T follicular helper cell (primary cell): ENCODE results near the gene ABHD12.

ENCODE experiments used
- DNase-seq: peaks from one replicate; pipeline ENCODE4 v3.0.0-alpha.2; 2020; ENCODE audit warnings: low read depth

Gene ABHD12

DNA sequence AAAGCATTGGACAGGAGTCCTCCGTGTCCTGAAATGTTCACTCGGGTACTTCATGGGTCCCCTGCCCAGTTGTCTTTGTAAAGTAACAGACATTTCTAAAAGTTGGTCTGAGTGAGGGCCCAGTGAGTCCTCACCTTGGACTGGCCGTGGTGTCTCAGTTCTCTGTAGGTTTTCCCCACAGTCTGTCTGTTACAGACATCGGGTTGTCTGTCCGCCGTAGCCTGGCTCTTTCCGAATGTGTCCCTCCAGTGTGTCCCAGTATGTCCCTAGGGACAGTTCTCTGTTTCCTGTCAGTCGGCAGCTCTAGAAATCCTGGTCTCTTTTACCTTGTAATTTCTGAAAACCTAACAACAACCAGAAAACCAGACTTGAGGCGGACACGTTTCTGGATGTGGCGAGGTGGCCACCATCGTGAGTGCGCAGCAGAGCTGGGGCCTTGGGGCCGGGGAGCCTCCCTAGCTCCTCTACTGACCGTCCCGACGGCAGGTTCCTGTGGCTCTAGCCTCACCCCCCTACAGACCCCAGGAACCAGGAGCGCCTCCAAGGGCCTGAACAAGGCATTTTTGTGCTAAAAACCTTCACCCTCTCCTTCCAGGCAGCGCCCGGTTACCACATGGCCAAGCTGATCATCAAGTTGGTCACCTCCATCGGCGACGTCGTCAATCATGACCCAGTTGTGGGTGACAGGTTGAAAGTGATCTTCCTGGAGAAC is 100.6 kb downstream of the ABHD12 start:
- no peak for DNase-seq

DNA sequence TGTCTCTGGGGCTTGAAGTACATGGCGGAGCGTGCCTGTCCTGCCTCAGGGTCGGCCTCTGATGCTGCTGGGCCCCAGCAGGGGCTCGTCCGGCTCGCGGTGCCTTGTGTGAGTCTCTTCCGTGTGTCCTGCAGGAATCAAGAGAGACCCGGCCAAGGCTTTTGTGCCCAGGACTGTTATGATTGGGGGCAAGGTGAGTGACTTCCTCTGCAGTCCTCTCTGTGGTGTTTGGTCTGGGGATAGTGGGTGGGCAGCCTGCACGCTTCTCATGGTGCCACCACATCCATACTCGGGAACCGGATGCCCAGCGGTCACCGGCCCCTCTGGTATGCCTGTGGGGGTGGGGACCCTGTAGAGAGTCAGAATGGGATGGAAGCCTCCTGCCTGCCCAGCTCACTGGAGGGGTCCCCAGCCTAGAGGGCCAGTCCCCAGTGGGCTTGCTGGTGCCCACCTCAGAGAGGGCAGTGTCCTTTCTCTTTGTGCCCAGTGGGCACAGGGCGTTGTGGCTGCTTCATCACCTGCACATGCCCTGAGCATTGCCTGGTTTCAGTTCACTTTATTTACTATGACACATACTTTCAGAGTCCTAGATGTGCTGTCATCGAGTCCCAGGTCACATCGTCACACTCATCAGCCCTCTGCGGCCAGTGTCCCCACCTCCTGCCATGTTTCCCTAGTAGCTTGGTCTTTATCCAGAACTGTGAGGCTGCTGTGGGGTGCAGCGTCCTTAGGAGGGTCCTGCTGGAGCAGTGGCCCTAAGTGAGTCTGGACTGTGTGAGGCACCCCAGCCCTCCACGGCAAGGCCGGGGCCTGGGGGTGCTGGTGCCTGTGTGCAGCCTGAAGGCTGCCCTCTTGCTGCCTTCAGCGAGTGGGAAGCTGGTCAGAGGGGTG is 102.1 kb downstream of the ABHD12 start:
- no peak for DNase-seq

DNA sequence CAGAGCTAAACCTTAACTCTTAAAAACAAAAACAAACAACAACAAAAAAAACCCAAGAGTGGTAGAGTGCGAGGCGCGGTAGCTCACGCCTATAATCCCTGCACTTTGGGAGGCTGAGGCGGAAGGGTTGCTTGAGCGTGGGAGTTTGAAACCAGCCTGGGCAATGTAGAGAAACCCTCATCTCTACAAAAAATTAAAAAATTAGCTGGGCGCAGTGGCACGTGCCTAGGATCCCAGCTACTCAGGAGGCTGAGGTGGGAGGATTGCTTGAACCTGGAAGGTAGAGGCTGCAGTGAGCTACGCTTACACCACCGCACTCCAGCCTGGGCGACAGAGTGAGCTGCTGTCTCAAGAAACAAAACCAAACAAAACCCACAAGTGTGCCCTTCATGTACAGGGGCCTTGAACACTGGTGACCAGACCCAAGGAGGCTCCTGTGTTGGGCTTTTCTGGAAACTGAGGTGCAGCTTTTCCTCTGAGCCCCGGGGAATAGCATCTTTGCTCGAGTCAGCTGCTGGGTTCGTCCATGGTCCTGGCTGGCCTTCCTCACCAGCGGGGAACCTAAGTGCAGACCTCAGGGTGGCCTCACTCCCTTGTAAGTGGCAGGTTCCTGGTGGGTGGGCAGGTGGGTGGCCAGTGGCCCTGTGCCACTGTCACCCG is 102.9 kb downstream of the ABHD12 start:
- no peak for DNase-seq

DNA sequence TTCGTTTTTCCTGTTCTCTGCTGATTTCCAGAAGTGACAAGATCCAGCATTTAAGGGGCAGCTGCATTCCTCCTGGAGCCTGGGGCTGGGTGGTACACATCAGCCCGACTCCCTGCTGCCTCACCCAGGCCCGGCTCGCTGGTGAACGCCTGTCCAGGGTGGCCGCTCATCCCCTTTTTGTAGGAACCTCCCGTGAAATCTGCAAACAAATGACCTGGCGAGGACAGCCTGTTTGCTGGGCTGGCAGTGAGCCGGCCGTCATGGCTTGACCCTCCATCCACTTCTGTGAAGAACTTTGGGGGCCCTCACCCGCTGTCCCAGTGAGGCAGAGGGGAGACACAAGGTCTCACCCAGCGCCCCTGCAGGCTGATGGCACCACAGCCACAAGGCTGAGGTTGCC is 103.7 kb downstream of the ABHD12 start:
- no peak for DNase-seq

DNA sequence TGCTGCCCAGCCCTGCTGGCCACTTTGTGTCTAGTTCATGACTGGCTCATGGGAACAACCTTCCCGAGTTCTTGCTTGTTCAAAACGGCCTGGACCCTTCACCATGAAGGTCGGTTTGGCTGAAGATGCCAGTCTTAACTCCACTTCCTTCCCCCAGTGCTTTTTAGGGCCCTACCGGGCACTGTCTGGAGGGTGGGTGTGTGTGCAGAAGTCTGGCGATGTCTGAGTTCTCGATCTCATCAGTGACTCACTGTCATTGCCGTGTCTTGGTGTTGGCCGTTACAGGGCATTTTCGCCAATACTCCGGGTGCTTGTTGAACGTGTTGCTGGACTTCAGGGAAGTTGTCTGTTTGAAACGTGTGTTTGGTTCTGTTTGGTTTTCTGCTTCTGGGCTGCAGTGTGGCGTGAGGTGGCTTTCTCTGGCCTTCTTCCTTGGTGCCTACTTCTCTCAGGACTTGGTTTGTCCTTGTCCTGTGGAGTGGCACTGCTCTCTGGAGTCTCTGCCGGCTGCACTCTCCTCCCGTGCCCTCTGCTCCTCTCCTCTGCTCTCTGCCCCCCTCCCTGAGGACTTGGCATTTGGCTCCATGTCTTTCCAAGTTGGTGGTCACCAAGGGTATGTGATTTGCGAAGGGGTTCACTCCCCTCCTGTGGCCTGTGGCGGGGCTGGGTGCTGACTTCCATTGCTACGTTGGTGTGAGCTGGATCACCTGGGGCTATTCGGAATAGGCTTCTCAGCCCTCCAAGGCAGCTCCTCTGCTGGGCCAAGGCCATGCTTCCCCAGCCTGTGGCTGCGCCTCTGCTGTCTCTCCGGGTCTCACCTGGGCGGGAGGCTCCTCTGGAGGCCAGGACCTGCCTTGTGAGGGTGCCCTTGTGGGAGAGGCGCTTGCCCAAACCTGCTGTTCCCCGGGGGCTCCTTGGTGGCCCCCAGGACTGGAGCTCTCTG is 104.5 kb downstream of the ABHD12 start:
- DNase-seq, result no peak

DNA sequence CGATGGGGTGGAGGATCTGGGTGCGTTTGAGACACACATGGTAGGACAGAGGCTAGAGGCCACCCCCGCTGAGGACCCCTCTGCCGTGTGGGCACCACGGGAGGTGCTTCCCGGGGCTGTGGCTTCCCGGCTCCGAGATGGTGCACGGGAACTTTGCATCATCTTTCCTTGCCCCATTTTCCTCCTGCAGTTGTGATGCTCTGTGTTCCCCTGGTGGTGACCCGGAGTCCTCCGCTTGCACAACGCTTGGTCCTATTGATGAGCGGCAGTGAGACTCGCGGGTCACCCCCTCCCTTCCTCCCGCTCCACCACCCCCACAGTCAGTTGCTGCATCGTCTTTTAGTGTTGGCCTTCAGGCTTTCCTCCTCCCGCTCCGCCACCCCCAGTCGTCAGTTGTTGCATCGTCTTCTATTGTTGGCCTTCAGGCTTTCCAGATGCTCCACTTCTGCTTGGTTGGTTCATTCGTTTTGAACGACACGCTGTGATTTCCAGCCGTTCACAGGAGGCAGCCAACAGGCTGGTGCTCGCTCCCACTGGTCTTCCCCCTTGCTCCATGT is 105.5 kb downstream of the ABHD12 start:
- DNase-seq, result no peak

DNA sequence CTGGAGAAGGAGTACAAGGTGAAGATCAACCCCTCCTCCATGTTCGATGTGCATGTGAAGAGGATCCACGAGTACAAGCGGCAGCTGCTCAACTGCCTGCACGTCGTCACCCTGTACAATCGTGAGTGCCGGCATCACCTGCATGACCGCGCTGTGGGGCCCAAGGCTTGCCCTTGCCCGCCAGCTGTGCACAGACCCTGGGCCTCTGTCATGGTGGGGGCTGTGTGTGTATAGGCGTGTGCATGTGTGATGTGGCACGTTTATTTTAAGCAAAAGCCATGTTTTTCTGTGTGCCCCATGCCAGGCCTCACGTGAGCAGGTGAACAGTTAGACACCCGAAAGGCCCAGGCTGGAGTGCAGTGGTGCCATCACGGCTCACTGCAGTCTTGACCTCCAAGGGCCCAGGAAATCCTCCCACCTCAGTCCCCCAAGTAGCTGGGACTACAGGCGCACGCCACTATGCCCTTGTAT is 106.5 kb downstream of the ABHD12 start:
- DNase-seq, result no peak

DNA sequence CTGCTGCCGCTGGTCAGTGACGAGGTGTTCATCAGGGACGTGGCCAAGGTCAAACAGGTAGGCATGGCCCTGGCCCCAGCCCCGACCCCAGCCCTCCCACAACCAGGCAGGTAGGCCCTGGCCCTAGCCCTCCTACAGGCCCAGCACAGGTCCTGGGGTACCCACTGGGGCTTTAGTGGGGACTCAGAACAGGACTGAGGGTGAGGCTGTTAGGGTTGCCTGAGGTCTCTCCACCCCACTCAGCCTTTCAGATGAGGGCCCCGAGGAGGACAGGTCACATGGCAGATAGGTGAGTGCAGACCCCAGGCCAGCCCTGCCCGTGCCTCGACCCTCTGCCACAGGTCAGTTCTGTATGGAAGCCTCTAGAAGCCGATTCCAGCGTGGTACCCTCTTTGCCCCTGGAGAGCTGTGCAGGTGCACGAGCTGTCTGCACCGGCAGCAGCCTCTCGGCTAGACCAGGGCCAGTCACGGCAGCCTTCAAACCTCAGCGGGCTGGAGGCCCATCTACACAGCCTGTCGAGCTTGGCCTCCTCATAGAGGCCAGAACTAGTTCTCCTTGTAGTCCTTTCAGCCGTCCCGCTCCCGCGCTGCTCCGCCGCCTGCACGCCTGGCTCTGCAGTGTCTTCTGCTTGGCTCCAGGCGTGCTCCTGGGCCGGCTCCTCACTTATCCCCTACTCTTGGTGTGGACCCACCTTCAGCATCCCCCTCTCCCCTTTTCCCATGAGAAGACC is 107.2 kb downstream of the ABHD12 start:
- DNase-seq, result no peak

DNA sequence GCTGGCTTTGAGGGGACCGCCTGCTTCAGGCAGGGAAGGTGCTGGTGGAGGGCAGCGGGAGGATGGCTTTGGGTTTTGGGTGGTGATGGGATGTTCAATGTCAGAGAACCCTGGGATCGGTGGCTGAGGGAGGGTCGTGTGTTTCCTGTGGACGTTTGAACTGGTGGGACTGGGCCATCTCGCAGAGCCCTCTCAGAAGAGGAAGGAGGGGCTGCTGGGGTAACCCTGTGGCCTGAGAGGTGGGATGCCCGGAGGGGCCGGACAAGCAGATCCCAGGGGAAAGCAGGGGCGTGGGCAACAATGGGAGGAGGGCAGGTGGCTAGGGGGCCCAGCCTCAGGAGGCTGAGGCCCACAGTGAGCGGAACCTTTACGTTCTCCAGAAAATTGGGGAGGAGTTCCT is 107.8 kb downstream of the ABHD12 start:
- DNase-seq, result no peak

DNA sequence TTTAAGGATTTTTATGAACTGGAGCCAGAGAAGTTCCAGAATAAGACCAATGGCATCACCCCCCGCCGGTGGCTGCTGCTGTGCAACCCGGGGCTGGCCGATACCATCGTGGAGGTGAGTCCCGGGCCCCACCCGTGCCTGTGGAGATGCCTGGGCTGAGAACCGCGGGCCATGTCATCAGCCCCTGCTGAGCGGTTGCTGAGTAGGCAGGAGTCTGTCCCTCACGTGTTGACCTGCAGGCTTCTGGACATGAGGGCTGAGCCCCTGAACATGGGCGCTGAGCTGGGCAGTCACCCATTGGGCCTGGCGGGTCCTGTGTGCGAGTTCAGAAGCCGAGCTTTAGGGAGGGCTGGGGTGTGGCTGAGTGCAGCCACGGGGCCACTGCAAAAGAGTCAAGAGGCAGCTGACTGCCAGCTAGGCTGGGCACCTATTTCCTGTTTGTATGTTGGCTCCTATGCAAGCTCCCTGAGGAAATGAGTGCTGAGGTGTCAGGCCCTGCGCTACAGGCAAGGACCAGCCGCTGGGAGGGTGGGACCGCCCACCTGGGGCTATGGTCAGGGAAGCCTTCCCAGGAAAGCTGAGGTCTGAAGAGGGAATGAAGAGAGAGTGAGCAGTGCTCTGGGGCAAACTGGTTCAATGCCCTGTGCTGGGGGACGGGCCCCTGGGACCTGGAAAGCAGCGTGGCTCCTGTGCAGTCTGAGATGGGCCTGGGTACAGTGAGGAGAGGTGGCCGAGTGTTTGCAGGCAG is 108.4 kb downstream of the ABHD12 start:
- DNase-seq, result no peak

DNA sequence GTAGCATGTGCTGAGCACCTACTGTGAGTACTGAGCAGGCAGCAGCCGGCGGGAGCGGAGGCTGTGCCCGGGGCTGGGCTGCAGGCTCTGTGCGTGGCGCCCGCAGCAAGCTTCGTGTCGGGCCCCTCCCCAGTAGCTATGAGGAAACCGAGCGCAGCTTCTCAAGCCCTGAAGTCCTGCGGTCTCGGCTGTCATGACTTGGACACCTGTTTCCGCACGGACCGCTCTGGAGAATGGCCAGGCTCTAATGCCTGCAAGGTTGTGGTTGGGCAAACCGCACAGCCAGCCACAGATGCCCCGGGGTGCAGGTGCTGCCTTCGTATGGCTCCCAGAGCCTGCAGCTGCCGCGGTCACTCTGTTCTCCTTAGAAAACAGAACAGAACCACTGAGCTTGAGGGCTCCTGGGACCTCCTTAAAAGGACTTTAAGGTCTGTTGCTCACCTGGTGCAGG is 109.1 kb downstream of the ABHD12 start:
- no peak for DNase-seq

DNA sequence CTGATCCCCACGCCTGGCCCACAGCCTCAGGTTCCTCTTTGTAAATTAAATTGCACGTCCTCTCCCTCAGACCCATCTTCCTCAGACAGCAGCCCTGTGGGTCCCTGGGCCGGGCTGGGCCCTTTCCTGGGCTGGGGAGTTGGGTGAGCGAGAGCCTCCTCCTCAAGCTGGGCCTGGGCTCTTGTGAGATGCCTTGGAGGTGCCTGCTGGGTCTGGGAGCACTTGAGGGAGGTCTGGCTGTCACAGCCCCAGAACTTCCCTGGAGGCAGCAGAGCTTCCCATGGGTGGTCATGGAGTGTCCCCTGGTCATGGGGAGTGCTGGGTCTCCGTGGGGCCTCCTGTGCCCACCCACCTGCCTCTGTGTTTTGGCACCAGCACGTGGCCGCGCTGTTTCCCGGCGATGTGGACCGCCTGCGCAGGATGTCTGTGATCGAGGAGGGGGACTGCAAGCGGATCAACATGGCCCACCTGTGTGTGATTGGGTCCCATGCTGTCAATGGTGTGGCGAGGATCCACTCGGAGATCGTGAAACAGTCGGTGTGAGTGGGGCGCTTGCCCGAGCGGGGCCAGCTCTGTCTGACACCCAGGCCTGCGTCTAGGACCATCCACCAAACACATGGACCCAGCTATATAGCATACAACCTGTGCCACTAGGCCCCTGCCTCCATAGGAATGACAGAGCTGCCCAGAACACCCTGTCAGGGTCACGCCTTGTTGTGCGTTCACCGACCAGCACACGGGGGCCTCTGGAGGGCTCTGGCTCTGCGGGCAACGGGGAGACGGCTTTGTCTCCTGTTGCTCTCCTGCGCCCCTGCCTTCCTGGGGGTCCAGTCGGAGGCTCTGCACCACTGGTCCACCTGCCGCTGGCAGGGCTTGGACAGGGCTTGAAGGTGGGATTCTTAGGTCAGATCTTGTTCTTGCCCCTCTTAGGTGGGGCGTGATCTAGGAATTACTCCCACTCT is 109.8 kb downstream of the ABHD12 start:
- DNase-seq, result no peak

DNA sequence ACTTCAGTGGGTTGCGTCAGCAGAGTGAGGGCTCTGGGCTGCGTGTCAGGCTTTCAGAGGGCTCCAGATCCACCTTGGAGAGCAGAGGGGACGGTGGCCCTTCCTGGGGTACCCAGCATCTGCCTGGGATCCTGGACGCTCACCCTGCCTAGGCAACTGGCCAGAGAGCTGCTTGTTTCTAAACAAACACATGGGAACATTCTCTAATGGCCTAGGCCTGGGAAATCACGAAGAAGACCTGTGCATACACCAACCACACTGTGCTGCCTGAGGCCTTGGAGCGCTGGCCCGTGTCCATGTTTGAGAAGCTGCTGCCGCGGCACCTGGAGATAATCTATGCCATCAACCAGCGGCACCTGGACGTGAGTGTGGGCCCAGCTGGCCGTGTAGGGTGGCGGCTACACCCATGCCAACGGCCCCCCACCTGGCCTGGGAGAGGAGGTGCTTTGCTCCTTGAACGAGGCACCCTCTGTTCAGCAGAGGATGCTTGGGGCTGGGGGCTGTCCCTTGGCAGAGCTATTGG is 110.5 kb downstream of the ABHD12 start:
- no peak for DNase-seq

DNA sequence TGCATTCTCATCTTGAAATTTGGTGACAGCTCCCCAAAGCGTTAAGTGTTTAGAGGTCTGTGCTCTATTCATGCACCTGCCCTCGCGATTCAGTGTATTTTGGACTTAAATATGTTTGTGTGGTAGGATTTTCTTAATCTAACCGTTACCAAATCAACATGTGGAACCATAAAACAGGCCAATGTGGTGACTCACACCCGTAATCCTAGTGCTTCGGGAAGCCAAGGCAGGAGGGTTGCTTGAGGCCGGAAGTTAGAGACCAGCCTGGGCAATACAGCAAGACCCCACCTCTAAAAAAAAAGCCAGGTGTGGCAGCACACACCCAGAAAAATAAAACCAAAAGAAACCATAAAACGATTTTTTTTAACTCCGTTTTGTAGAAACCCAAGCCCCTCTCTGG is 111.2 kb downstream of the ABHD12 start:
- DNase-seq, result no peak

DNA sequence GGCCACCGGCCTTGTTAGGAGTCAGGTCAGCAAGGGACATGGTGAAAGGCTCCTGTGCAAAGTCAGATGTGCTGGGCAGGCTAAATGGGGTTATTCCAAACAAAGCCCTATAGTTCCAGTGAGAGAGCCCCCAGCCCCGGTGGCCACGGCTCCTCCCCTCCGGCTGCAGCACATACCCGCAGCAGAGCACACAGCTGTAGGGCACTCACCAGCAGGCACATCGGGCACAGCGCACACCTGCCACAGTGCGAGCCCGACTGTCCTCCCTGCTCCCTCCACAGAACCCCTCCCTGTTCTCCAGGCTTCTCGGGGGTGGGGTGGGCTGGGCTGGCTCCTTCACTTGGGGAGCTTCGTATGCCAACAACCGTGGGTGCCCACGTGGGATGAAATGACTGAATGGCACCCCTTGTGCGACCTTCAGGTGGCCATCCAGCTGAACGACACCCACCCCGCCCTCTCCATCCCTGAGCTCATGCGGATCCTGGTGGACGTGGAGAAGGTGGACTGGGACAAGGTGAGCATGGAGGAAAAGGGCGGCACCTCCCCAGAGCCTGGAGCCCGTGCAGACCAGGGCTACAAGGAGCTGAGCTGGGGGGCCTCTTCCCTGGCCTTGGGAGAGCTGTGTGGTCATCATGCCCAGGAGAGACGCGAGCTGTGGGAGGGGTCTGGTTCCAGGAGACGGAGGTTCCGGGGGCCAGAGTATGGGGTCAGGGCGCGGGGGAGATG is 111.8 kb downstream of the ABHD12 start:
- no peak for DNase-seq

DNA sequence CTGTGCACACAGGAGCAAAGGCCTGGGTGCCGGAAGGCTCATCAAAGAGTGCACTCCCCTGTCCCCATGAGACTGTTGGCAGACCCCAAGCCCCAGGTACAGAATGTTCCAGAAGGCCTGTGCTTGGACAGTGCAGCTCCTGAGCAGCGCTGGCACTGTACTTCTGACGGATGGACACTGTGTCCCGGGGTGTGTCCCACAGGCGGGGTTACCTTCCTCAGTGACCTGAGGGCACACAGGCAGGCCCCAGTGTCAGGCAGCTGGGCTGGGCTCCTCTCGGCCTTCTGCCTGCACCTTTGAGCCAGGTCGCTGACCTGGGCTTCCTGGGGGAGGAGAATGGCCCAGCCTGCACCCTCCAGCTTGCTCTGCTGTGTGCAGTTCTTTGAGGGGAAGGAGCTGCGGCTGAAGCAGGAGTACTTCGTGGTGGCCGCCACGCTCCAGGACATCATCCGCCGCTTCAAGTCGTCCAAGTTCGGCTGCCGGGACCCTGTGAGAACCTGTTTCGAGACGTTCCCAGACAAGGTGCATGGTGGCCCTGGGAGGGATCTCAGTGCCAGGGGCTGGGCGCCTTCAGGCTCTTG is 112.6 kb downstream of the ABHD12 start:
- no peak for DNase-seq
